Mesodermal cell (in vitro differentiated cells): ENCODE results near the gene SENP7.
"Not testable (repeated sequence)": the region's sequence is repeated elsewhere in the genome, so short reads cannot be mapped to it uniquely, and the experiment has no call there.

ENCODE experiments used
- H3K27ac ChIP-seq: 2 replicates; pipeline ENCODE4 v1.7.0; 2013; ENCODE audit warnings: mild to moderate bottlenecking, low read depth, low read length, moderate library complexity; ENCODE audit not compliant: severe bottlenecking
- H3K36me3 ChIP-seq: 2 replicates; pipeline ENCODE4 v1.7.1; 2013; ENCODE audit warnings: mild to moderate bottlenecking, low read length, moderate library complexity; ENCODE audit not compliant: control insufficient read depth, insufficient read depth
- H3K4me1 ChIP-seq: one replicate; pipeline ENCODE4 v1.7.1; 2013; ENCODE audit warnings: mild to moderate bottlenecking, low read length; ENCODE audit not compliant: insufficient read depth, control insufficient read depth, poor library complexity, severe bottlenecking
- H3K4me3 ChIP-seq: 2 replicates; pipeline ENCODE4 v1.7.0; 2013; ENCODE audit warnings: low read length, control low read depth, mild to moderate bottlenecking; ENCODE audit not compliant: insufficient read depth, poor library complexity, severe bottlenecking; ENCODE audit errors: extremely low read depth
- H3K9me3 ChIP-seq: 2 replicates; pipeline ENCODE4 v1.7.1; 2013; ENCODE audit warnings: mild to moderate bottlenecking, low read length, moderate library complexity; ENCODE audit not compliant: control insufficient read depth
- WGBS, 2 experiments: methylation state at CpG; one replicate each; pipeline ENCODE4 v1.1.5; 2013; ENCODE audit warnings: missing lambda C conversion rate in 2 of 2; ENCODE audit not compliant: insufficient coverage in 2 of 2; 5-methylcytosine and 5-hydroxymethylcytosine counted together

The SENP7 gene

GRCh38 chr3:101453961-101454360 is 59.1 kb downstream of the SENP7 start:
- H3K36me3 ChIP-seq = peaks cover 3% of the 10 kb centered on the region
- H3K9me3 ChIP-seq = no peaks in the 10 kb centered on the region
- H3K4me1 ChIP-seq = no peaks in the 10 kb centered on the region
- no peak overlapping the region for H3K27ac ChIP-seq
- no peak overlapping the region for H3K4me3 ChIP-seq
- 100% methylated on average over 1 of the region's 3 CpGs; no CpG with 5 or more reads in 1 of the 2 experiments for WGBS, 2 experiments

GRCh38 chr3:101438641-101439040 is 74.4 kb downstream of the SENP7 start:
- not testable (repeated sequence) for H3K4me1 ChIP-seq, H3K4me3 ChIP-seq, H3K27ac ChIP-seq, H3K9me3 ChIP-seq, H3K36me3 ChIP-seq
- 96 to 100% methylated on average over 2 to 12 of the region's 23 CpGs for WGBS, 2 experiments

GRCh38 chr3:101433652-101434051 is 79.4 kb downstream of the SENP7 start:
- Histone ChIP-seq H3K4me3 (no peak overlapping the region), H3K27ac (no peak overlapping the region), H3K9me3 (peaks cover 6% of the 10 kb centered on the region), H3K4me1 (no peaks in the 10 kb centered on the region), H3K36me3 (no peaks in the 10 kb centered on the region)
- no CpG with 5 or more reads among the region's 1 CpG for WGBS, 2 experiments

GRCh38 chr3:101423984-101424888 is 88.8 kb downstream of the SENP7 start:
- WGBS, 2 experiments = 96 to 98% methylated on average over 6 to 7 of the region's 11 CpGs
- H3K27ac ChIP-seq = no peak overlapping the region

GRCh38 chr3:101418851-101419250 is 94.2 kb downstream of the SENP7 start:
- WGBS, 2 experiments = no CpG with 5 or more reads among the region's 1 CpG
- no peaks in the 10 kb centered on the region for H3K36me3 ChIP-seq

More at GRCh38 chr3:101423984-101424888, 88.8 kb downstream of the SENP7 start:
- Histone ChIP-seq H3K4me3 (no peak overlapping the region), H3K9me3 (peaks cover 7% of the 10 kb centered on the region), H3K36me3 (peaks cover 4% of the 10 kb centered on the region), H3K4me1 (no peaks in the 10 kb centered on the region)

GRCh38 chr3:101414121-101414520 is 98.9 kb downstream of the SENP7 start:
- Histone ChIP-seq H3K4me3 (no peak overlapping the region), H3K4me1 (peaks cover 4% of the 10 kb centered on the region), H3K27ac (no peak overlapping the region), H3K9me3 (peaks cover 4% of the 10 kb centered on the region), H3K36me3 (no peaks in the 10 kb centered on the region)
- 95 to 97% methylated on average over 6 of the region's 6 CpGs for WGBS, 2 experiments

More at GRCh38 chr3:101418851-101419250, 94.2 kb downstream of the SENP7 start:
- Histone ChIP-seq H3K27ac (no peak overlapping the region), H3K4me1 (no peaks in the 10 kb centered on the region), H3K9me3 (peaks cover 7% of the 10 kb centered on the region), H3K4me3 (no peak overlapping the region)

GRCh38 chr3:101413656-101414055 is 99.4 kb downstream of the SENP7 start:
- WGBS, 2 experiments = no CpG with 5 or more reads among the region's 2 CpGs
- Histone ChIP-seq H3K4me3 (no peak overlapping the region), H3K27ac (no peak overlapping the region), H3K36me3 (no peaks in the 10 kb centered on the region), H3K9me3 (peaks cover 5% of the 10 kb centered on the region), H3K4me1 (peaks cover 4% of the 10 kb centered on the region)

GRCh38 chr3:101391413-101391950 is 121.5 kb downstream of the SENP7 start:
- H3K27ac ChIP-seq = no peak overlapping the region
- H3K4me1 ChIP-seq = no peaks in the 10 kb centered on the region
- H3K36me3 ChIP-seq = peaks cover 9% of the 10 kb centered on the region
- peaks cover 18% of the 10 kb centered on the region for H3K9me3 ChIP-seq
- H3K4me3 ChIP-seq = no peak overlapping the region
- 83 to 100% methylated on average over 1 of the region's 1 CpG for WGBS, 2 experiments

- Histone ChIP-seq H3K4me1 (no peaks in the 10 kb centered on the region), H3K36me3 (peaks cover 3% of the 10 kb centered on the region), H3K9me3 (peaks cover 17% of the 10 kb centered on the region), H3K4me3 (no peak overlapping the region), H3K27ac (no peak overlapping the region)
These were observed 124.3 kb downstream of the SENP7 start for GRCh38 chr3:101388706-101389105.

- H3K36me3 ChIP-seq = no peaks in the 10 kb centered on the region
- H3K9me3 ChIP-seq = peaks cover 5% of the 10 kb centered on the region
- WGBS, 2 experiments = 95 to 100% methylated on average over 2 to 5 of the region's 5 CpGs
- no peaks in the 10 kb centered on the region for H3K4me1 ChIP-seq
- no peak overlapping the region for H3K4me3 ChIP-seq
- H3K27ac ChIP-seq = no peak overlapping the region
These were observed 125.7 kb downstream of the SENP7 start for GRCh38 chr3:101387351-101387750.

- Histone ChIP-seq H3K36me3 (no peaks in the 10 kb centered on the region), H3K27ac (no peak overlapping the region), H3K9me3 (peaks cover 3% of the 10 kb centered on the region), H3K4me1 (peaks cover 2% of the 10 kb centered on the region), H3K4me3 (no peak overlapping the region)
- WGBS, 2 experiments = 94 to 100% methylated on average over 10 of the region's 10 CpGs
These were observed 128.6 kb downstream of the SENP7 start for GRCh38 chr3:101384426-101384825.
